HepG2 (cell line): ENCODE measurements around the gene SLC9A1. TPM values are rescaled to one million over a fixed set of nuclear protein-coding genes. Genes with fewer than 3 reads are reported as not detected.

ENCODE experiments used
- CHD2 ChIP-seq: IDR thresholded peaks from 2 replicates; pipeline ENCODE4 v1.6.1; 2011; ENCODE audit warnings: low read depth, low read length, improper control_type of control experiment
- GLI4 ChIP-seq: sonication (generic); formaldehyde crosslinking; IDR thresholded peaks from 2 replicates; pipeline ENCODE4 v1.5.1; 2020; ENCODE audit warnings: missing genetic modification reagents, mild to moderate bottlenecking, moderate library complexity, borderline replicate concordance
- MIER3 ChIP-seq: IDR thresholded peaks from 2 replicates; pipeline ENCODE4 v1.6.1; 2016; ENCODE audit warnings: missing compliant biosample characterization, borderline replicate concordance
- PREB ChIP-seq: sonication (generic); formaldehyde crosslinking; IDR thresholded peaks from 2 replicates; pipeline ENCODE4 v1.4.0; 2020; ENCODE audit warnings: missing genetic modification reagents
- RFXAP ChIP-seq: sonication (generic); formaldehyde crosslinking; IDR thresholded peaks from 2 replicates; pipeline ENCODE4 v1.4.0; 2020; ENCODE audit warnings: missing genetic modification reagents, borderline replicate concordance
- SKI ChIP-seq: fragments of 450-650 bp; IDR thresholded peaks from one replicate; pipeline ENCODE4 v1.6.1; 2018; ENCODE audit warnings: mild to moderate bottlenecking; ENCODE audit not compliant: partially characterized antibody
- SNRNP70 ChIP-seq: fragments of 200-400 bp; formaldehyde crosslinking; IDR thresholded peaks from 2 replicates; pipeline ENCODE4 v1.6.1; 2017; ENCODE audit warnings: mild to moderate bottlenecking, low read depth, low read length, moderate library complexity
- TRIM22 ChIP-seq: fragments of 450-650 bp; IDR thresholded peaks from 2 replicates; pipeline ENCODE4 v1.6.1; 2017
- ZBTB1 ChIP-seq: sonication (generic); formaldehyde crosslinking; IDR thresholded peaks from 2 replicates; pipeline ENCODE4 v1.4.0; 2020; ENCODE audit warnings: missing genetic modification reagents, borderline replicate concordance
- ZNF138 ChIP-seq: sonication (generic); formaldehyde crosslinking; IDR thresholded peaks from 2 replicates; pipeline ENCODE4 v1.5.0; 2020; ENCODE audit warnings: mild to moderate bottlenecking, low read depth, missing genetic modification reagents
- ZNF253 ChIP-seq: sonication (generic); formaldehyde crosslinking; IDR thresholded peaks from 2 replicates; pipeline ENCODE4 v1.8.0; 2022; ENCODE audit warnings: mild to moderate bottlenecking, missing genetic modification reagents, borderline replicate concordance
- ZNF3 ChIP-seq: IDR thresholded peaks from 2 replicates; pipeline ENCODE4 v1.7.0; 2017; ENCODE audit warnings: inconsistent platforms
- ZNF414 ChIP-seq: sonication (generic); formaldehyde crosslinking; IDR thresholded peaks from 2 replicates; pipeline ENCODE4 v1.5.0; 2020; ENCODE audit warnings: missing genetic modification reagents
- ZNF430 ChIP-seq: sonication (generic); formaldehyde crosslinking; IDR thresholded peaks from 2 replicates; pipeline ENCODE4 v1.9.0; 2021; ENCODE audit warnings: mild to moderate bottlenecking, missing genetic modification reagents
- ZNF460 ChIP-seq: sonication (generic); formaldehyde crosslinking; IDR thresholded peaks from 2 replicates; pipeline ENCODE4 v1.5.1; 2020; ENCODE audit warnings: missing genetic modification reagents, mild to moderate bottlenecking, borderline replicate concordance
- ZNF570 ChIP-seq: sonication (generic); formaldehyde crosslinking; IDR thresholded peaks from 2 replicates; pipeline ENCODE4 v1.4.0; 2020; ENCODE audit warnings: mild to moderate bottlenecking, missing genetic modification reagents, borderline replicate concordance
- ZNF609 ChIP-seq: sonication (generic); formaldehyde crosslinking; IDR thresholded peaks from 2 replicates; pipeline ENCODE4 v1.4.0; 2020; ENCODE audit warnings: mild to moderate bottlenecking, missing genetic modification reagents, borderline replicate concordance
- ZNF781 ChIP-seq: sonication (generic); formaldehyde crosslinking; IDR thresholded peaks from 2 replicates; pipeline ENCODE4 v1.5.1; 2020; ENCODE audit warnings: borderline replicate concordance, mild to moderate bottlenecking, missing genetic modification reagents; ENCODE audit errors: not compliant biosample characterization
- ZUFSP ChIP-seq: sonication (generic); formaldehyde crosslinking; IDR thresholded peaks from 2 replicates; pipeline ENCODE4 v1.9.0; 2021; ENCODE audit warnings: missing genetic modification reagents, mild to moderate bottlenecking, borderline replicate concordance
- polyA plus RNA-seq, 8 experiments: library from polyadenylated mRNA; depleted of rRNA in 3 of 8; stranded (reverse) in 7 of 8; unstranded in 1 of 8; fragments of >200 nt; fragmentation: Illumina TruSeq in 4 of 8; extraction: Trizol in 4 of 8; gene quantifications; 2 replicates each; pipeline versions ENCODE4 v1.2.1 to v1.2.3, GENCODE V29; 2011 to 2016; ENCODE audit warnings: low read depth in 4 of 8, missing spikeins in 1 of 8, mixed read lengths in 1 of 8; ENCODE audit not compliant: insufficient read depth in 1 of 8
- total RNA-seq, 5 experiments: library from RNA; depleted of rRNA; stranded (reverse); fragments of >200 nt; fragmentation: Illumina TruSeq; extraction: Trizol; gene quantifications; 2 replicates each; pipeline ENCODE4 v1.2.3, GENCODE V29; 2016; ENCODE audit warnings: low read depth in 1 of 5

Gene SLC9A1
- total and polyA plus RNA-seq, 2 of the 13 experiments (the other 11 are each of a cell fraction or from before 2014, with no cell fraction given), result 1.4 to 2.9 TPM

- TF ChIP-seq ZNF609 (CRISPR knock-in tag), result peak; percentile 69; the same call in 1 of the 2 replicates
- no peak for TF ChIP-seq ZNF460
- TF ChIP-seq ZNF430 (CRISPR knock-in tag), result peak; percentile 89; the same call in 1 of the 2 replicates
- no peak for TF ChIP-seq ZNF3
- TF ChIP-seq ZNF138 (CRISPR knock-in tag), result peak; percentile 90; the same call in 1 of the 2 replicates
- no peak for TF ChIP-seq ZNF570 (CRISPR knock-in tag)
- TF ChIP-seq ZBTB1 (CRISPR knock-in tag), result no peak
- no peak for TF ChIP-seq ZNF414 (CRISPR knock-in tag)
- TF ChIP-seq MIER3 (CRISPR knock-in tag), result peak; percentile 93; the same call in 1 of the 2 replicates
- TF ChIP-seq PREB, result peak; percentile 82; the same call in 1 of the 2 replicates
- TF ChIP-seq SKI, result peak; percentile 92
- TF ChIP-seq ZNF253 (CRISPR knock-in tag), result 0 out of 2 replicates have a peak, but pooled peaks have one; percentile 16
- TF ChIP-seq ZUFSP (CRISPR knock-in tag), result no peak
- TF ChIP-seq ZNF781 (CRISPR knock-in tag), result peak; percentile 95
- TF ChIP-seq RFXAP (CRISPR knock-in tag), result peak; percentile 70; the same call in 1 of the 2 replicates
- TF ChIP-seq TRIM22, result no peak
- no peak for TF ChIP-seq SNRNP70
- TF ChIP-seq GLI4 (CRISPR knock-in tag), result no peak
- TF ChIP-seq CHD2, result no peak
Measured at GRCh38 chr1:27154991-27155781, at the start of gene SLC9A1 (continued).
